ENCODE results near the gene SLC23A3.

Gene SLC23A3

GRCh38 chr2:219155054-219155644 lies 14.7 kb downstream of the SLC23A3 start:
- Histone ChIP-seq H3K4me1 (ENCODE audit: insufficient read depth, low read length, severe bottlenecking) (peaks cover 6% of the 10 kb centered on the region), H2AFZ (ENCODE audit: low read length) (no peak overlapping the region), H3K79me2 (ENCODE audit: insufficient read depth, low read length) (no peaks in the 10 kb centered on the region), H3K9me3 (ENCODE audit: low read length) (no peaks in the 10 kb centered on the region), H3F3A (ENCODE audit: insufficient read depth, low read length) (0 out of 2 replicates have a peak, but pooled peaks cover 4% of the 10 kb centered on the region), H3K4me2 (ENCODE audit: low read length) (no peak overlapping the region), H3K27ac (ENCODE audit: low read depth, low read length, poor library complexity, severe bottlenecking) (no peak overlapping the region), H3K4me3 (ENCODE audit: low read depth, low read length, poor library complexity, severe bottlenecking) (no peak overlapping the region), H4K20me1 (ENCODE audit: insufficient read depth, low read length) (no peaks in the 10 kb centered on the region), H3K9me2 (ENCODE audit: low read depth, low read length) (no peaks in the 10 kb centered on the region), H3K36me3 (ENCODE audit: insufficient read depth, low read length) (no peaks in the 10 kb centered on the region), H3K27me3 (ENCODE audit: insufficient read depth, low read length) (no peaks in the 10 kb centered on the region), H3K9ac (ENCODE audit: low read length) (no peak overlapping the region)
- TF ChIP-seq, protein P1, sequence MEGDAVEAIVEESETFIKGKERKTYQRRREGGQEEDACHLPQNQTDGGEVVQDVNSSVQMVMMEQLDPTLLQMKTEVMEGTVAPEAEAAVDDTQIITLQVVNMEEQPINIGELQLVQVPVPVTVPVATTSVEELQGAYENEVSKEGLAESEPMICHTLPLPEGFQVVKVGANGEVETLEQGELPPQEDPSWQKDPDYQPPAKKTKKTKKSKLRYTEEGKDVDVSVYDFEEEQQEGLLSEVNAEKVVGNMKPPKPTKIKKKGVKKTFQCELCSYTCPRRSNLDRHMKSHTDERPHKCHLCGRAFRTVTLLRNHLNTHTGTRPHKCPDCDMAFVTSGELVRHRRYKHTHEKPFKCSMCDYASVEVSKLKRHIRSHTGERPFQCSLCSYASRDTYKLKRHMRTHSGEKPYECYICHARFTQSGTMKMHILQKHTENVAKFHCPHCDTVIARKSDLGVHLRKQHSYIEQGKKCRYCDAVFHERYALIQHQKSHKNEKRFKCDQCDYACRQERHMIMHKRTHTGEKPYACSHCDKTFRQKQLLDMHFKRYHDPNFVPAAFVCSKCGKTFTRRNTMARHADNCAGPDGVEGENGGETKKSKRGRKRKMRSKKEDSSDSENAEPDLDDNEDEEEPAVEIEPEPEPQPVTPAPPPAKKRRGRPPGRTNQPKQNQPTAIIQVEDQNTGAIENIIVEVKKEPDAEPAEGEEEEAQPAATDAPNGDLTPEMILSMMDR (IDR thresholded peaks at IDR 0.05; ENCODE audit: low read length) = peak; percentile 62
- no peak for TF ChIP-seq EZH2 (IDR thresholded peaks at IDR 0.05; ENCODE audit: borderline replicate concordance, low read length)

DNA sequence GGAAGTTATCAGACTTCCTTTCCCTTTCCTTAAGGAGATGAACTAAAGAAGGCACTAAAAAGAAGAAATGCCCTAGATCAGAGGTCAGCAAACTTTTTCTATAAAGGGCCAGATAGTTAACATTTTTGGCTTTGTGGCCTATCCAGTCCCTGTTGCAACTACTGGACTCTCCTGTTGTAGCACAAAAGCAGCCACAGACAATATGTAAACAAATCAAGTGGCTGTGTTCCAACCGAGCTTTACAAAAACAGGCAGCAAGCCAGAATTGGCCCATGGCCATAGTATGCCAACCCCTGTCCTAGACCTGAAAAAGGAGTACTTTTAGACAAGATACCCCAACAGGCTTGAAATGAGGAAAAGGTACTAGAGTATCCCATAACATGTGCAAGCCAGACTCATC lies 20.2 kb downstream of the SLC23A3 start:
- H3K9me2 ChIP-seq (ENCODE audit: low read depth, low read length) = no peaks in the 10 kb centered on the region
- H2AFZ ChIP-seq (ENCODE audit: low read length) = no peak overlapping the region
- no peak overlapping the region for H3K4me3 ChIP-seq (ENCODE audit: low read depth, low read length, poor library complexity, severe bottlenecking)
- no peak overlapping the region for H3K4me2 ChIP-seq (ENCODE audit: low read length)
- no peaks in the 10 kb centered on the region for H3K27me3 ChIP-seq (ENCODE audit: insufficient read depth, low read length)
- TF ChIP-seq EZH2 (IDR thresholded peaks at IDR 0.05; ENCODE audit: borderline replicate concordance, low read length) = no peak
- TF ChIP-seq, protein P1 (IDR thresholded peaks at IDR 0.05; ENCODE audit: low read length) = no peak
- no peaks in the 10 kb centered on the region for H3K4me1 ChIP-seq (ENCODE audit: insufficient read depth, low read length, severe bottlenecking)
- H3F3A ChIP-seq (ENCODE audit: insufficient read depth, low read length) = no peaks in the 10 kb centered on the region
- H3K36me3 ChIP-seq (ENCODE audit: insufficient read depth, low read length) = peaks cover 7% of the 10 kb centered on the region
- H4K20me1 ChIP-seq (ENCODE audit: insufficient read depth, low read length) = no peaks in the 10 kb centered on the region
- no peak overlapping the region for H3K27ac ChIP-seq (ENCODE audit: low read depth, low read length, poor library complexity, severe bottlenecking)
- H3K9ac ChIP-seq (ENCODE audit: low read length) = no peak overlapping the region
- no peaks in the 10 kb centered on the region for H3K9me3 ChIP-seq (ENCODE audit: low read length)
- no peaks in the 10 kb centered on the region for H3K79me2 ChIP-seq (ENCODE audit: insufficient read depth, low read length)

DNA sequence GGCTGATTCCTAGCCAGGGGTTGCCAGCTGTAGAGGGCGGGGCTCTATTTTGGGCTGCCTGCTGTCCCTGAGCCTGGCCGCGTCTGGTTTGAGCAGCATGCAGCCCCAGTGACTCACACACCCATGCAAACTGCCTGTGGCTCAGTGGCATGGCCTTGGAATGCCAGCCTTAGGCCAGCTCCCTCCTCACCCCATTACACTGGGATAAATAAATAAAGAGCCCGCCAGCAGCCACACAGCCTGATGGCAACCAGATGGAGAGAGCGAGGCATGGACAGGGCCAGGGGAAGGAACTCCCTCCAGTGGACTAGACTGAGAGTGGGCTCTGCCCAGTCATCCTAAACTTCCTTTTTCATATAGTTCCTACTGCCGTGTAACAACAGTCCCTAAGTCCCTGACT lies 27.5 kb downstream of the SLC23A3 start:
- Histone ChIP-seq H3K4me3 (ENCODE audit: low read depth, low read length, poor library complexity, severe bottlenecking) (no peak overlapping the region), H3K27me3 (ENCODE audit: insufficient read depth, low read length) (no peaks in the 10 kb centered on the region), H3K36me3 (ENCODE audit: insufficient read depth, low read length) (peaks cover 11% of the 10 kb centered on the region), H4K20me1 (ENCODE audit: insufficient read depth, low read length) (no peaks in the 10 kb centered on the region), H3K4me2 (ENCODE audit: low read length) (no peak overlapping the region), H3F3A (ENCODE audit: insufficient read depth, low read length) (no peaks in the 10 kb centered on the region), H3K9me3 (ENCODE audit: low read length) (no peaks in the 10 kb centered on the region), H3K9ac (ENCODE audit: low read length) (no peak overlapping the region), H3K27ac (ENCODE audit: low read depth, low read length, poor library complexity, severe bottlenecking) (no peak overlapping the region), H3K4me1 (ENCODE audit: insufficient read depth, low read length, severe bottlenecking) (no peaks in the 10 kb centered on the region), H3K9me2 (ENCODE audit: low read depth, low read length) (no peaks in the 10 kb centered on the region), H3K79me2 (ENCODE audit: insufficient read depth, low read length) (no peaks in the 10 kb centered on the region), H2AFZ (ENCODE audit: low read length) (no peak overlapping the region)
- no peak for TF ChIP-seq EZH2 (IDR thresholded peaks at IDR 0.05; ENCODE audit: borderline replicate concordance, low read length)
- TF ChIP-seq, protein P1 (IDR thresholded peaks at IDR 0.05; ENCODE audit: low read length) = no peak
